ENCODE data around the gene HACD2. TPM values are rescaled to one million over a fixed set of nuclear protein-coding genes. Genes with fewer than 3 reads are reported as not detected.
"Not testable (repeated sequence)": the region's sequence is repeated elsewhere in the genome, so short reads cannot be mapped to it uniquely, and the experiment has no call there.

Gene HACD2
- polyA plus RNA-seq, 1 donor, result 75.2 TPM

GRCh38 chr3:123613543-123613942 lies 28.7 kb upstream of the HACD2 start:
- 83% methylated on average over 1 of the region's 2 CpGs for WGBS (ENCODE audit: insufficient coverage, low lambda C conversion rate)
- no peaks in the 10 kb centered on the region for H3K27me3 ChIP-seq (ENCODE audit: control insufficient read depth, insufficient read depth, low read length)

DNA sequence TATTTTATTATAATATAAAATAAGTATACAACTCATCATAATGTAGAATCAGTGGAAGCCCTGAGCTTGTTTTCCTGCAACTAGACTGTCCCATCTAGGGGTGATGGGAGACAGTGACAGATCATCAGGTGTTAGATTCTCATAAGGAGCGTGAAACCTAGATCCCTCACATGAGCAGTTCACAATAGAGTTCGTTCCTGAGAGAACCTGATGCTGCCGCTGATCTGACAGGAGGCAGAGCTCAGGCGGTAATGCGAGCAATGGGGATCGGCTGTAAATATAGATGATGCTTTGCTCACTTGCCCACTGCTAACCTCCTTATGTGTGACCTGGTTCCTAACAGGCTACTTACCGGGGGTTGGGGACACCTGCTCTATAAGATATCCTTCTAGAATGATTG lies 26.8 kb upstream of the HACD2 start:
- no CpG with 5 or more reads among the region's 7 CpGs for WGBS (ENCODE audit: insufficient coverage, low lambda C conversion rate)
- DNase-seq; H3K36me3 ChIP-seq (ENCODE audit: control insufficient read depth, insufficient read depth, low read length); H3K27ac ChIP-seq (ENCODE audit: low read length); H3K4me1 ChIP-seq (ENCODE audit: control insufficient read depth, insufficient read depth, low read length); H3K27me3 ChIP-seq (ENCODE audit: control insufficient read depth, insufficient read depth, low read length); H3K4me3 ChIP-seq (ENCODE audit: low read length); H3K9me3 ChIP-seq (ENCODE audit: control insufficient read depth, low read depth, low read length): not testable (repeated sequence)

More at GRCh38 chr3:123613543-123613942, 28.7 kb upstream of the HACD2 start:
- Histone ChIP-seq H3K9me3 (ENCODE audit: control insufficient read depth, low read depth, low read length) (no peaks in the 10 kb centered on the region), H3K36me3 (ENCODE audit: control insufficient read depth, insufficient read depth, low read length) (peaks cover 12% of the 10 kb centered on the region), H3K27ac (ENCODE audit: low read length) (no peak overlapping the region), H3K4me3 (ENCODE audit: low read length) (no peak overlapping the region), H3K4me1 (ENCODE audit: control insufficient read depth, insufficient read depth, low read length) (no peaks in the 10 kb centered on the region)
- no peak for DNase-seq

- no peak overlapping the region for H3K4me3 ChIP-seq (ENCODE audit: low read length)
- no peak for DNase-seq
- H3K36me3 ChIP-seq (ENCODE audit: control insufficient read depth, insufficient read depth, low read length), result peaks cover 3% of the 10 kb centered on the region
- H3K27ac ChIP-seq (ENCODE audit: low read length), result no peak overlapping the region
- H3K27me3 ChIP-seq (ENCODE audit: control insufficient read depth, insufficient read depth, low read length), result no peaks in the 10 kb centered on the region
- no peaks in the 10 kb centered on the region for H3K9me3 ChIP-seq (ENCODE audit: control insufficient read depth, low read depth, low read length)
- peaks cover 7% of the 10 kb centered on the region for H3K4me1 ChIP-seq (ENCODE audit: control insufficient read depth, insufficient read depth, low read length)
Measured at GRCh38 chr3:123611082-123611481, 26.2 kb upstream of the HACD2 start.

DNA sequence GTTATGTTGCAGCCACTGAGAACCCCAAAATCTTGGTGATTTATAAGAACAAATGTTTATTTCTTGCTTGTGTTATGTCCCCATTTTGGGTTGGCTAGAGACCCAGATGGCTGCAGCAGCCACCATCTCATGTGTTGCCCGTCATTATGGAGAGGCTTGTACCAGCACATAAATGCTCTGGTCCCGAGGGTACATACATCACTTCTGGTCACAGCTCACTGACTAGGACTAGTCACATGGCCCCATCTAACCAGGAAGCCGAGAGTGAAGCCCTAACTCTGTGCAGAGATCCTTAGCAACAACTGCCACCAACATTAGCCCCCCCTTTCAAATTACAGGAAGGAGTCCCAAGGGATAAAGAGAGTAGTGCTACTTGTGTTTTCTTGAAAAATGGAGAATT lies 25.5 kb upstream of the HACD2 start:
- no peaks in the 10 kb centered on the region for H3K9me3 ChIP-seq (ENCODE audit: control insufficient read depth, low read depth, low read length)
- peaks cover 7% of the 10 kb centered on the region for H3K4me1 ChIP-seq (ENCODE audit: control insufficient read depth, insufficient read depth, low read length)
- no CpG with 5 or more reads among the region's 3 CpGs for WGBS (ENCODE audit: insufficient coverage, low lambda C conversion rate)
- no peak overlapping the region for H3K27ac ChIP-seq (ENCODE audit: low read length)
- H3K36me3 ChIP-seq (ENCODE audit: control insufficient read depth, insufficient read depth, low read length), result peaks cover 3% of the 10 kb centered on the region
- DNase-seq, result no peak
- no peak overlapping the region for H3K4me3 ChIP-seq (ENCODE audit: low read length)
- H3K27me3 ChIP-seq (ENCODE audit: control insufficient read depth, insufficient read depth, low read length), result no peaks in the 10 kb centered on the region

- peaks cover 3% of the 10 kb centered on the region for H3K36me3 ChIP-seq (ENCODE audit: control insufficient read depth, insufficient read depth, low read length)
- H3K9me3 ChIP-seq (ENCODE audit: control insufficient read depth, low read depth, low read length), result no peaks in the 10 kb centered on the region
- peaks cover 14% of the 10 kb centered on the region for H3K4me1 ChIP-seq (ENCODE audit: control insufficient read depth, insufficient read depth, low read length)
- H3K27ac ChIP-seq (ENCODE audit: low read length), result no peak overlapping the region
- no CpG with 5 or more reads among the region's 5 CpGs for WGBS (ENCODE audit: insufficient coverage, low lambda C conversion rate)
- peak in 1 of 2 donors; percentile 33 for DNase-seq
- no peaks in the 10 kb centered on the region for H3K27me3 ChIP-seq (ENCODE audit: control insufficient read depth, insufficient read depth, low read length)
- no peak overlapping the region for H3K4me3 ChIP-seq (ENCODE audit: low read length)
Measured at GRCh38 chr3:123609063-123609462, 24.2 kb upstream of the HACD2 start.

DNA sequence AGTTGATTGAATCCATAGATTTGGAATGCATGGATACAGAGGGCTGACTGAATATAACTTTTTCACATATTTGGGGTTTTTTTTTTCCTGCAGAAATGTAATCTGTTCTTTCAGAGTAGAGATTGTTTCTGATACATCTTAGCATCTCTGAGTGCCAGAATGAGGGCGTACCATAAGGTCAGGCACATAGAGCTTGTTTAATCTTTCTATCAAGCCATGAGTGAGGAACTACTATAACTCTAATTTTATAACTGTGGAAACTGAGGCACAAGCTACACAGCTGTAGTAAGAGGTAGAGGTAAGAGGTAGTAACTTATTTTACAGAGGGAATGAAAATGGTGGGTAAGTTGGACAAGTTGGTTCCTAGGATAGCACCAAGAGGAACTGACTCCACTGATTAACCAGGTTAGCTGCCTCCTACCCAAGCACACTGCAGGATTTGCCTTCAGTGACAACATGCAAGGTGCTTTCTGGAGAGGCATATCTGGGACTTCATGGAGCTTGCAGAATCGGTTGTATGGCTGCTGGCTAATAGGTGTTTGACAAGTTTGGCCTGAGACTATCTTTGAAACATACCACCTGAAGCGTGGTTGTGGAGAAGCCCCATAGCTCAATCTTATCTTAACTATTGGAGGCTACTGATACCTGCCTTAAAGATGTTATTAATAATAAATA lies 23.5 kb upstream of the HACD2 start:
- Histone ChIP-seq H3K27ac (ENCODE audit: low read length) (no peak overlapping the region), H3K9me3 (ENCODE audit: control insufficient read depth, low read depth, low read length) (no peaks in the 10 kb centered on the region), H3K4me3 (ENCODE audit: low read length) (no peak overlapping the region), H3K36me3 (ENCODE audit: control insufficient read depth, insufficient read depth, low read length) (peaks cover 3% of the 10 kb centered on the region), H3K4me1 (ENCODE audit: control insufficient read depth, insufficient read depth, low read length) (peaks cover 14% of the 10 kb centered on the region), H3K27me3 (ENCODE audit: control insufficient read depth, insufficient read depth, low read length) (no peaks in the 10 kb centered on the region)
- no CpG with 5 or more reads among the region's 3 CpGs for WGBS (ENCODE audit: insufficient coverage, low lambda C conversion rate)
- DNase-seq, result peak in 1 of 2 donors; percentile 31

GRCh38 chr3:123606527-123606926 lies 21.7 kb upstream of the HACD2 start:
- H3K27ac ChIP-seq (ENCODE audit: low read length), result peak overlapping the region; percentile 58
- peaks cover 3% of the 10 kb centered on the region for H3K36me3 ChIP-seq (ENCODE audit: control insufficient read depth, insufficient read depth, low read length)
- H3K9me3 ChIP-seq (ENCODE audit: control insufficient read depth, low read depth, low read length), result no peaks in the 10 kb centered on the region
- no peak for DNase-seq
- H3K4me3 ChIP-seq (ENCODE audit: low read length), result no peak overlapping the region
- H3K4me1 ChIP-seq (ENCODE audit: control insufficient read depth, insufficient read depth, low read length), result peaks cover 14% of the 10 kb centered on the region
- no peaks in the 10 kb centered on the region for H3K27me3 ChIP-seq (ENCODE audit: control insufficient read depth, insufficient read depth, low read length)

DNA sequence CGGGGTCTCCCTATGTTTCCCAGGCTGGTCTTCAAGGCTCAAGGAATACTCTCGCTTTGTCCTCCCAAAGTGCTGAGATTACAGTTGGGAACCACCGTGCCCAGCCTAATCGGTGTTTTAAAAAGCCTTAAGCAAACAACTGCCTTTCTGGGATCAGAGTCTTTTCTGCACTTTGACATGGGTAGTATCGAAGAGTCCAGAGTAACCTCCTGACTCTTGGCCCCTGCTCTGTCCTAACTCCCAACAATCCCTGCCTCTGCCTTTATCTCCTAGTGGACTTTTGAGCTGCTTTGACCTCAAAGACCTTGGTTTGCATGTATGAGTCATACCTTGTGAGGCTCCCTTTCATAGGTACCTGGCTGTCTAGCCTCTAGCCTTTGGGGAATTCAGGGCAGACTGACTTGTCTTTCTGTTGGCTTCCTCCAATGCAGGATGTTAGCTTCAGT lies 21.0 kb upstream of the HACD2 start:
- Histone ChIP-seq H3K27me3 (ENCODE audit: control insufficient read depth, insufficient read depth, low read length) (no peaks in the 10 kb centered on the region), H3K27ac (ENCODE audit: low read length) (peak overlapping the region; percentile 58), H3K36me3 (ENCODE audit: control insufficient read depth, insufficient read depth, low read length) (peaks cover 3% of the 10 kb centered on the region), H3K9me3 (ENCODE audit: control insufficient read depth, low read depth, low read length) (no peaks in the 10 kb centered on the region), H3K4me1 (ENCODE audit: control insufficient read depth, insufficient read depth, low read length) (peaks cover 14% of the 10 kb centered on the region), H3K4me3 (ENCODE audit: low read length) (no peak overlapping the region)
- DNase-seq, result peak; percentile 84 to 92
- WGBS (ENCODE audit: insufficient coverage, low lambda C conversion rate), result 40% methylated on average over 1 of the region's 5 CpGs

- WGBS (ENCODE audit: insufficient coverage, low lambda C conversion rate), result no CpG with 5 or more reads among the region's 2 CpGs
- H3K4me1 ChIP-seq (ENCODE audit: control insufficient read depth, insufficient read depth, low read length), result peaks cover 14% of the 10 kb centered on the region
- not testable (repeated sequence) for H3K27ac ChIP-seq (ENCODE audit: low read length)
Measured at GRCh38 chr3:123603153-123603552, 18.3 kb upstream of the HACD2 start.

DNA sequence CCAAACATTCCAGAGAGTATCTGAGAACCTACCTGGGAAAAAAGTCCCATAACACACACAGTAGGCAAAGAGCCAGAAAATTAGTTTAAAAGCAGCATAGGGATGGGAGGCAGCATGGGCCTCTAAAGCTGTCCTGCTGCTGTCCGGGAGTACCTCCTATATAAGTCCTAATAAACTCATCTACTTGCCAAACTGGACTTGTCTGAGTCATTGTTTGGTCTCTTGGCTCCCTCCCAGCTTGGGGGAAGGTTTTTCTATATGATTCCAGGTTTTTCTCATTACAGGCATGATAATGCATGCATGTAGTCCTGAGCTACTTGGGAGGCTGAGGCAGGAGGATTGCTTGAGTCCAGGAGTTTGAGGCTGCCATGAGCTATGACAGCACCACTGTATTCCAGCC lies 17.5 kb upstream of the HACD2 start:
- H3K36me3 ChIP-seq (ENCODE audit: control insufficient read depth, insufficient read depth, low read length), result no peaks in the 10 kb centered on the region
- H3K27ac ChIP-seq (ENCODE audit: low read length), result no peak overlapping the region
- H3K4me3 ChIP-seq (ENCODE audit: low read length), result no peak overlapping the region
- no peaks in the 10 kb centered on the region for H3K27me3 ChIP-seq (ENCODE audit: control insufficient read depth, insufficient read depth, low read length)
- H3K4me1 ChIP-seq (ENCODE audit: control insufficient read depth, insufficient read depth, low read length), result peaks cover 14% of the 10 kb centered on the region
- H3K9me3 ChIP-seq (ENCODE audit: control insufficient read depth, low read depth, low read length), result peaks cover 2% of the 10 kb centered on the region
- no peak for DNase-seq
- no CpG with 5 or more reads among the region's 1 CpG for WGBS (ENCODE audit: insufficient coverage, low lambda C conversion rate)

More at GRCh38 chr3:123603153-123603552, 18.3 kb upstream of the HACD2 start:
- not testable (repeated sequence) for H3K4me3 ChIP-seq (ENCODE audit: low read length); H3K27me3 ChIP-seq (ENCODE audit: control insufficient read depth, insufficient read depth, low read length); DNase-seq; H3K9me3 ChIP-seq (ENCODE audit: control insufficient read depth, low read depth, low read length); H3K36me3 ChIP-seq (ENCODE audit: control insufficient read depth, insufficient read depth, low read length)

GRCh38 chr3:123600863-123601262 lies 16.0 kb upstream of the HACD2 start:
- not testable (repeated sequence) for H3K27me3 ChIP-seq (ENCODE audit: control insufficient read depth, insufficient read depth, low read length); H3K36me3 ChIP-seq (ENCODE audit: control insufficient read depth, insufficient read depth, low read length); H3K27ac ChIP-seq (ENCODE audit: low read length); H3K4me1 ChIP-seq (ENCODE audit: control insufficient read depth, insufficient read depth, low read length); H3K4me3 ChIP-seq (ENCODE audit: low read length); H3K9me3 ChIP-seq (ENCODE audit: control insufficient read depth, low read depth, low read length)
- peak in 1 of 2 donors; percentile 59 for DNase-seq
